Peyer's patch (tissue), 4 donors: Measurements from ENCODE around the gene PIGQ. TPM values are rescaled to one million over a fixed set of nuclear protein-coding genes. Genes with fewer than 3 reads are reported as not detected.

ENCODE experiments used
- DNase-seq, 3 donors: peaks; one replicate each; pipeline ENCODE4 v3.0.0-alpha.2; 2017 to 2019
- H3K27ac ChIP-seq, 4 donors: fragments of 200-600 bp; sonication (generic); one replicate each; pipeline ENCODE4 v1.5.1; 2016 to 2019
- H3K27me3 ChIP-seq, 2 donors: fragments of 200-600 bp; sonication (generic); one replicate each; pipeline ENCODE4 v1.5.1; 2019
- H3K36me3 ChIP-seq, 3 donors: fragments of 200-600 bp; sonication (generic); one replicate each; pipeline ENCODE4 v1.5.1; 2016 to 2019
- H3K4me1 ChIP-seq, 4 donors: fragments of 200-600 bp; sonication (generic); one replicate each; pipeline ENCODE4 v1.5.1; 2016 to 2019
- H3K4me3 ChIP-seq, 4 donors: fragments of 200-600 bp; sonication (generic); 1 replicate in 3 of 4; 2 replicates in 1 of 4; pipeline ENCODE4 v1.5.1; 2016 to 2019; ENCODE audit warnings: mild to moderate bottlenecking in 1 of 4
- H3K9me3 ChIP-seq, 4 donors: fragments of 200-600 bp; sonication (generic); one replicate each; pipeline ENCODE4 v1.5.1; 2016 to 2019; ENCODE audit warnings: mild to moderate bottlenecking in 1 of 4
- CTCF ChIP-seq, 6 experiments: fragments of 450-650 bp in 4 of 6; fragments of 200-600 bp in 2 of 6; sonication (generic) in 1 of 6; IDR thresholded peaks; one replicate each; pipeline ENCODE4 v1.5.1; 2017 to 2019; ENCODE audit warnings: antibody characterized with exemption in 6 of 6, mild to moderate bottlenecking in 3 of 6, moderate library complexity in 1 of 6
- POLR2A ChIP-seq, 2 donors: fragments of 450-650 bp; IDR thresholded peaks; one replicate each; pipeline ENCODE4 v1.5.1; 2017; ENCODE audit warnings: antibody characterized with exemption in 2 of 2, mild to moderate bottlenecking in 2 of 2, moderate library complexity in 2 of 2
- total RNA-seq, 4 donors: library from RNA; depleted of rRNA; stranded (reverse); fragments of >200 nt; gene quantifications; one replicate each; pipeline ENCODE4 v1.1.0, GENCODE V29; 2016

Gene PIGQ
- total RNA-seq, 4 donors from 2014 or later = 33.1 to 65.6 (median 55.2) TPM

- no peak for DNase-seq
- Histone ChIP-seq H3K27me3 (peaks cover 0 to 13% of the 10 kb centered on the region in 2 donors), H3K9me3 (no peaks in the 10 kb centered on the region), H3K4me3 (no peak overlapping the region), H3K36me3 (no peaks in the 10 kb centered on the region), H3K4me1 (peaks cover 7 to 44% (median 26%) of the 10 kb centered on the region in 4 donors), H3K27ac (peak overlapping the region in 2 of 4 donors; percentile 50 to 65)
- TF ChIP-seq POLR2A (IDR thresholded peaks at IDR 0.05) = no peak
- TF ChIP-seq CTCF (IDR thresholded peaks at IDR 0.05) = no peak
Measured at GRCh38 chr16:565419-566330, 4.1 kb upstream of the PIGQ start.

GRCh38 chr16:566475-567372 is 3.0 kb upstream of the PIGQ start, which contains the start of gene NHLRC4:
NHLRC4 (plus strand) TSS chr16:567005; CDS start chr16:568048, 1,043 bp downstream.
- peak; percentile 74 to 90 (median 85) for DNase-seq
- Histone ChIP-seq H3K27me3 (peaks cover 0 to 4% of the 10 kb centered on the region in 2 donors), H3K36me3 (no peaks in the 10 kb centered on the region), H3K9me3 (no peaks in the 10 kb centered on the region), H3K27ac (peak within 1 kb of the TSS; percentile 34 to 65 (median 48)), H3K4me3 (peak within 1 kb of the TSS in 3 of 4 donors; percentile 25 to 48 (median 39)), H3K4me1 (peaks cover 7 to 49% (median 28%) of the 10 kb centered on the region in 4 donors)
- TF ChIP-seq POLR2A (IDR thresholded peaks at IDR 0.05) (no peak), CTCF (IDR thresholded peaks at IDR 0.05) (no peak)

GRCh38 chr16:567373-568256 is 2.2 kb upstream of the PIGQ start:
- H3K4me1 ChIP-seq = peaks cover 7 to 49% (median 28%) of the 10 kb centered on the region in 4 donors
- peak overlapping the region in 3 of 4 donors; percentile 25 to 48 (median 39) for H3K4me3 ChIP-seq
- TF ChIP-seq POLR2A (IDR thresholded peaks at IDR 0.05) = no peak
- no peak for TF ChIP-seq CTCF (IDR thresholded peaks at IDR 0.05)
- no peaks in the 10 kb centered on the region for H3K27me3 ChIP-seq
- H3K36me3 ChIP-seq = no peaks in the 10 kb centered on the region
- DNase-seq = no peak
- H3K9me3 ChIP-seq = no peaks in the 10 kb centered on the region
- H3K27ac ChIP-seq = peak overlapping the region; percentile 34 to 65 (median 48)

- H3K27ac ChIP-seq = peak overlapping the region in 2 of 4 donors; percentile 60 to 77
- H3K36me3 ChIP-seq = peaks cover 0 to under 1% (median 0%) of the 10 kb centered on the region in 3 donors
- DNase-seq = no peak
- no peaks in the 10 kb centered on the region for H3K9me3 ChIP-seq
- no peaks in the 10 kb centered on the region for H3K27me3 ChIP-seq
- peak overlapping the region in 2 of 4 donors; percentile 85 to 95 for H3K4me3 ChIP-seq
- TF ChIP-seq CTCF (IDR thresholded peaks at IDR 0.05) = no peak
- H3K4me1 ChIP-seq = peaks cover 7 to 49% (median 28%) of the 10 kb centered on the region in 4 donors
Measured at GRCh38 chr16:568401-569258, 1.1 kb upstream of the PIGQ start.
